PC-9 (cell line): Measurements from ENCODE around the gene C12orf50. TPM values are rescaled to one million over a fixed set of nuclear protein-coding genes. Genes with fewer than 3 reads are reported as not detected.

Source experiments
- Bru-seq: library from RNA; stranded (reverse); fragments of 400-500 nt; gene quantifications from one replicate; lab custom pipeline; 2021; lab: Mats Ljungman, UMichigan
- BruChase-seq, 2 experiments: library from RNA; stranded (reverse); fragments of 400-500 nt; gene quantifications; one replicate each; lab custom pipeline; 2021; lab: Mats Ljungman, UMichigan
- BruUV-seq: library from RNA; stranded (reverse); fragments of 400-500 nt; replicated peaks from 2 replicates; lab custom pipeline; 2021; lab: Mats Ljungman, UMichigan
- CTCF ChIA-PET: fragments of 300-600 bp; sonication (Branson Sonifier 250); formaldehyde crosslinking; loops from one replicate; lab custom pipeline; 2022; ENCODE audit warnings: antibody characterized with exemption; lab: Charles Lee
- POLR2A ChIA-PET: fragments of 300-600 bp; sonication (Branson Sonifier 250); formaldehyde crosslinking; loops from one replicate; lab custom pipeline; 2022; ENCODE audit warnings: antibody characterized with exemption; ENCODE audit not compliant: unreplicated experiment; lab: Charles Lee
- DNase-seq, 2 experiments: peaks; one replicate each; pipeline versions ENCODE4 v3.0.0 to v3.0.0-alpha.2; 2015 to 2022; ENCODE audit warnings: mixed read lengths in 1 of 2
- H2AFZ ChIP-seq: fragments of 200-600 bp; sonication (generic); 2 replicates; pipeline ENCODE4 v1.8.1; 2017; ENCODE audit warnings: antibody characterized with exemption
- H3F3A ChIP-seq: fragments of 200-600 bp; sonication (generic); 2 replicates; pipeline ENCODE4 v1.8.1; 2017; ENCODE audit warnings: antibody characterized with exemption, mild to moderate bottlenecking, low read depth; ENCODE audit not compliant: insufficient read depth
- H3K27ac ChIP-seq: fragments of 200-600 bp; sonication (generic); 2 replicates; pipeline ENCODE4 v1.6.1; 2016; ENCODE audit warnings: mixed run types
- H3K27me3 ChIP-seq: fragments of 200-600 bp; sonication (generic); 2 replicates; pipeline ENCODE4 v1.6.1; 2016; ENCODE audit warnings: low read depth, mixed run types; ENCODE audit not compliant: insufficient read depth
- H3K36me3 ChIP-seq: fragments of 200-600 bp; sonication (generic); 2 replicates; pipeline ENCODE4 v1.6.1; 2016; ENCODE audit warnings: low read depth, mixed run types
- H3K4me1 ChIP-seq: fragments of 200-600 bp; sonication (generic); replicated peaks from 2 replicates; pipeline ENCODE4 v1.6.1; 2016; ENCODE audit warnings: mixed run types; ENCODE audit not compliant: insufficient read depth
- H3K4me2 ChIP-seq: fragments of 200-600 bp; sonication (generic); 2 replicates; pipeline ENCODE4 v1.6.1; 2017; ENCODE audit warnings: mixed run types
- H3K4me3 ChIP-seq: fragments of 200-600 bp; sonication (generic); 2 replicates; pipeline ENCODE4 v1.6.1; 2016; ENCODE audit warnings: mixed run types
- H3K79me2 ChIP-seq: fragments of 200-600 bp; sonication (generic); 2 replicates; pipeline ENCODE4 v1.6.1; 2017; ENCODE audit warnings: low read depth, mixed run types
- H3K9me2 ChIP-seq: fragments of 200-600 bp; sonication (generic); 2 replicates; pipeline ENCODE4 v1.8.1; 2017; ENCODE audit warnings: mild to moderate bottlenecking; ENCODE audit not compliant: insufficient read depth
- H3K9me3 ChIP-seq: fragments of 200-600 bp; sonication (generic); 2 replicates; pipeline ENCODE4 v1.8.1; 2016; ENCODE audit warnings: low read depth; ENCODE audit not compliant: insufficient read depth
- H4K20me1 ChIP-seq: fragments of 200-600 bp; sonication (generic); 2 replicates; pipeline ENCODE4 v1.8.1; 2017; ENCODE audit not compliant: insufficient read depth
- EZH2 ChIP-seq: fragments of 200-600 bp; sonication (generic); IDR thresholded peaks from 2 replicates; pipeline ENCODE4 v1.8.0; 2017; ENCODE audit warnings: antibody characterized with exemption, low read depth
- intact Hi-C: fragments of 100-400 bp; cut with micrococcal nuclease; formaldehyde crosslinking; loops from one replicate; pipeline ENCODE4 v1.10.0; 2022; ENCODE audit not compliant: unreplicated experiment
- long read RNA-seq: library from polyadenylated mRNA; stranded (forward); transcript quantifications from one replicate; pipeline ENCODE4 v2.0.0, GENCODE V29; 2022
- total RNA-seq: library from RNA; stranded (reverse); gene quantifications from 2 replicates; pipeline ENCODE4 v1.2.3, GENCODE V29; 2021
- TF ChIP-seq, protein P1 (sequence below): fragments of 200-600 bp; sonication (generic); conservative IDR thresholded peaks from 2 replicates; pipeline ENCODE4 v1.6.1; 2017; ENCODE audit warnings: mixed run types, antibody characterized with exemption, mild to moderate bottlenecking, moderate library complexity

Gene C12orf50, protein sequence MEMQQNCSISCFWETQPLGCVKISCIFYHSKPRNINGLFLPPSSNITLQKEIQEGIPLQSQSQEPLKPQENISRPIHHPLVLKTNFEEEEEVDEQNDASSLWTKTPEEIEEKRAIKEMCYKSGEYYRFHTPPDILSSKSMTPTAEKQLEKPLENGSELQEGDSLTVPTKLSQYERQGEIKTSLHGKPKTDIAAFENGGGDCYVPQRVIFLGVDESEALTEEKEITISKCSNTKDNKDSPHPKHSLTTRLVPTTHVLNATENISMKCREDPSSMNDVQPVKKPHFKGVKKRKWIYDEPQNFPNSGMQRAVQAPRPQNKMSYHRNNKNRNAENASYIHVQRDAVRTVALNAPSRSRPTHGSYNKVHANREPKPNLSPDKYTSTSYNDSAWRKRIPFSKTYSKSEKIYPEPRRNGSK
- not detected in 2 replicates for total RNA-seq
- percentile 8 among the genes with signal in this experiment for Bru-seq, nascent RNA
- percentile 4 among the genes with signal in this experiment for BruChase-seq, experiment 1, labeled RNA remaining after a 2-hour chase
- BruChase-seq, experiment 2, labeled RNA remaining after a 6-hour chase: percentile 2 among the genes with signal in this experiment
- long read RNA-seq: 0 reads

DNA sequence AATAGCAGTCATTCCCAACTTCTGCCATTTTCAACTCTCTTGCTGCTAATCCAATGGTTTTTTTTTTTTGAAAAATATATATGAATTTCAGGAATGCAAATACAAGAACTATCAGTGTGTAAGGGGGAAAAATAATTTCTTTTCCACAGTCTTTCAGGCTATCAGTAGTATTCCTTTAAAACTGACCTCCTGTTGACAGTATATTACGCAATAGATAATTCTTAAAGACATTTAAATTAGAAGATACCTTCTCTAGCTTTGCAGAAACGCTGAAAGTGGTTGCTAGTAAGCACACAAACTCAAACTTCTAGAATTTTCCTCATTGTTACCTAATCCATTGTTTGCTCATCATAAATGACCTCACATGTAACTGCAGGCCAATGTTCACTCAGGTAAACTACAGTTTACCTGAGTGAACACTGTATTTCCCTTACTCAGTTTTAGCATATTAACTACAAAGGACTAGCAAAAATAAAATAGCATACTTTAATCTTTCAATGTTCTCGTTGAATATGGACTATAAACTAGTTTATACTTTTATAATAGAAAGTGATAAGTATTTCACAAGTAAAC is at the start of gene C12orf50:
Gene C12orf50 (minus strand): TSS at position 309 of the 573 bp plus-strand sequence. CDS start 2,439 bp downstream, outside the sequence.
- Histone ChIP-seq H4K20me1 (no peaks in the 10 kb centered on the region), H3K4me2 (no peak within 1 kb of the TSS), H3K9me3 (no peaks in the 10 kb centered on the region), H3K4me3 (no peak within 1 kb of the TSS), H2AFZ (no peak within 1 kb of the TSS), H3F3A (no peaks in the 10 kb centered on the region), H3K36me3 (no peaks in the 10 kb centered on the region), H3K79me2 (no peaks in the 10 kb centered on the region), H3K27ac (no peak within 1 kb of the TSS), H3K9me2 (no peaks in the 10 kb centered on the region), H3K27me3 (no peaks in the 10 kb centered on the region), H3K4me1 (no peaks in the 10 kb centered on the region)
- POLR2A ChIA-PET: no interaction called here
- no peak for DNase-seq
- TF ChIP-seq, protein P1, sequence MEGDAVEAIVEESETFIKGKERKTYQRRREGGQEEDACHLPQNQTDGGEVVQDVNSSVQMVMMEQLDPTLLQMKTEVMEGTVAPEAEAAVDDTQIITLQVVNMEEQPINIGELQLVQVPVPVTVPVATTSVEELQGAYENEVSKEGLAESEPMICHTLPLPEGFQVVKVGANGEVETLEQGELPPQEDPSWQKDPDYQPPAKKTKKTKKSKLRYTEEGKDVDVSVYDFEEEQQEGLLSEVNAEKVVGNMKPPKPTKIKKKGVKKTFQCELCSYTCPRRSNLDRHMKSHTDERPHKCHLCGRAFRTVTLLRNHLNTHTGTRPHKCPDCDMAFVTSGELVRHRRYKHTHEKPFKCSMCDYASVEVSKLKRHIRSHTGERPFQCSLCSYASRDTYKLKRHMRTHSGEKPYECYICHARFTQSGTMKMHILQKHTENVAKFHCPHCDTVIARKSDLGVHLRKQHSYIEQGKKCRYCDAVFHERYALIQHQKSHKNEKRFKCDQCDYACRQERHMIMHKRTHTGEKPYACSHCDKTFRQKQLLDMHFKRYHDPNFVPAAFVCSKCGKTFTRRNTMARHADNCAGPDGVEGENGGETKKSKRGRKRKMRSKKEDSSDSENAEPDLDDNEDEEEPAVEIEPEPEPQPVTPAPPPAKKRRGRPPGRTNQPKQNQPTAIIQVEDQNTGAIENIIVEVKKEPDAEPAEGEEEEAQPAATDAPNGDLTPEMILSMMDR: no peak
- no peak for TF ChIP-seq EZH2
- CTCF ChIA-PET: no interaction called here
- no TSS peak for BruUV-seq
- intact Hi-C loops: no loop called here

DNA sequence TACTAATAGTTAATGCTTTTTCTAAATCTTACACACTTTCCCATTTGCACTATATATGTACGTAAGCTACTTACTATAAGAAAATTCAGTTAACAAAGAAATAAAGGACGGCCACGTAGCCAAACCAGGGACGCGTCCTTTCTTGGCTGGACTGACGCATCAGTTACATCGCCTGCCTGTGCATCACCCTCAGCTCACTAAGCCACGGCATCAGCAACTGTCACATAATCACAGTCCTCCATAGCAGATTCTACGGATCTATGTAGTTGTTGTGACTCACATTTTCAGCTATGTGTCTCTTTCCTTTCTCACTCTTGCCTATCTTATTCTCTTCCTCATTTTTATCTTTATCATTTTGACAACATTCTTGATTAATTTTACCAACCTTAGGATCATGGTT is 38.1 kb upstream of the C12orf50 start:
- H4K20me1 ChIP-seq: no peaks in the 10 kb centered on the region
- no peak for TF ChIP-seq EZH2
- TF ChIP-seq, protein P1: no peak
- H3K9me2 ChIP-seq: no peaks in the 10 kb centered on the region
- ChIA-PET CTCF (no interaction called here), POLR2A (no interaction called here)
- H3K79me2 ChIP-seq: no peaks in the 10 kb centered on the region
- no peaks in the 10 kb centered on the region for H3K4me1 ChIP-seq
- H3F3A ChIP-seq: no peaks in the 10 kb centered on the region
- H3K36me3 ChIP-seq: peaks cover 10% of the 10 kb centered on the region; the same call in 1 of the 2 replicates
- H3K27ac ChIP-seq: no peak overlapping the region
- no peak overlapping the region for H3K4me3 ChIP-seq
- no peaks in the 10 kb centered on the region for H3K27me3 ChIP-seq
- intact Hi-C loops: no loop called here
- H2AFZ ChIP-seq: no peak overlapping the region
- no peaks in the 10 kb centered on the region for H3K9me3 ChIP-seq
- no peak overlapping the region for H3K4me2 ChIP-seq
- BruUV-seq: no TSS peak
- DNase-seq: no peak

DNA sequence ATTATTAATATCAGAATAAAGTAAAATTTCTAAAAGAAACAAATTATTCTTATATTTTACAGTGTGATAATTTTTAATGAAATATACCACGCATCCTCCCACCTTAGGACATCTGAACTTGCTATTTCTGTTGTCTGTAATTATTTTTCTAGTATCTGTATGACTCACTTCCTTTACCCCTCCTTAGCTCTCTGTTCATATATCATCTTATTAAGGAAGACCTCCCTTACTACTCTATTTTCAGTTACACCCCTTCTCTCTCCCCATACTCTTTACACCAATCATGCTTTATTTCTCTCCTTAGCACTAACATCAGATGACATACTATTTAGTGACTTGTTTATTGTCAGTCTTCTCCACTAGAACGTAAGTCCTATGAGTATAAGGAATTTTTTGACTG is 34.2 kb upstream of the C12orf50 start:
- no peak for DNase-seq
- H3K27me3 ChIP-seq: no peaks in the 10 kb centered on the region
- no peak overlapping the region for H3K4me3 ChIP-seq
- BruUV-seq: no TSS peak
- intact Hi-C loops: no loop called here
- ChIA-PET CTCF (no interaction called here), POLR2A (no interaction called here)
- no peaks in the 10 kb centered on the region for H3K4me1 ChIP-seq
- no peaks in the 10 kb centered on the region; the same call in 1 of the 2 replicates for H3F3A ChIP-seq
- TF ChIP-seq, protein P1: no peak
- TF ChIP-seq EZH2: no peak
- H3K36me3 ChIP-seq: peaks cover 10% of the 10 kb centered on the region; the same call in 1 of the 2 replicates
- H3K9me2 ChIP-seq: no peaks in the 10 kb centered on the region
- no peak overlapping the region for H3K27ac ChIP-seq
- no peaks in the 10 kb centered on the region for H3K79me2 ChIP-seq
- H3K4me2 ChIP-seq: no peak overlapping the region
- no peaks in the 10 kb centered on the region for H4K20me1 ChIP-seq
- H2AFZ ChIP-seq: no peak overlapping the region
- no peaks in the 10 kb centered on the region for H3K9me3 ChIP-seq
